ENCODE data around the gene PRKCH.

Gene PRKCH

GRCh38 chr14:61539631-61540030, 218.3 kb downstream of the PRKCH start:
- Histone ChIP-seq H3K4me3 (ENCODE audit: low read depth, low read length) (no peak overlapping the region), H3K4me1 (ENCODE audit: control insufficient read depth, insufficient read depth, low read length) (peaks cover 8% of the 10 kb centered on the region), H3K36me3 (ENCODE audit: control insufficient read depth in 2 of 2, insufficient read depth in 1 of 2, low read length in 2 of 2) (no peaks in the 10 kb centered on the region), H3K9me3 (ENCODE audit: control insufficient read depth, insufficient read depth, low read depth, low read length) (no peaks in the 10 kb centered on the region), H3K27ac (ENCODE audit: extremely low read depth, low read depth, low read length) (no peak overlapping the region)
- CTCF ChIA-PET, result no interaction called here
- TF ChIP-seq ZNF701 (tag by site-specific recombination; IDR thresholded peaks at IDR 0.05) (no peak), ZNF521 (tag by site-specific recombination; IDR thresholded peaks at IDR 0.05) (no peak), ZNF324 (tag by site-specific recombination; IDR thresholded peaks at IDR 0.05) (no peak), PATZ1 (tag by site-specific recombination; IDR thresholded peaks at IDR 0.05) (no peak), ZNF76 (tag by site-specific recombination; IDR thresholded peaks at IDR 0.05; ENCODE audit: borderline replicate concordance, low read depth) (no peak), SP3 (tag by site-specific recombination; IDR thresholded peaks at IDR 0.05) (no peak), ZNF560 (tag by site-specific recombination; IDR thresholded peaks at IDR 0.05; ENCODE audit: borderline replicate concordance) (no peak), ZNF211 (tag by site-specific recombination; IDR thresholded peaks at IDR 0.05; ENCODE audit: low read depth) (no peak)
- POLR2A ChIA-PET, result no interaction called here

- peaks cover 8% of the 10 kb centered on the region for H3K4me1 ChIP-seq (ENCODE audit: control insufficient read depth, insufficient read depth, low read length)
- no peak overlapping the region for H3K4me3 ChIP-seq (ENCODE audit: low read depth, low read length)
- ChIA-PET POLR2A (no interaction called here), CTCF (no interaction called here)
- no peaks in the 10 kb centered on the region for H3K36me3 ChIP-seq (ENCODE audit: control insufficient read depth in 2 of 2, insufficient read depth in 1 of 2, low read length in 2 of 2)
- TF ChIP-seq ZNF548 (tag by site-specific recombination; IDR thresholded peaks at IDR 0.05) (no peak), HOXD13 (CRISPR knock-in tag; IDR thresholded peaks at IDR 0.05; ENCODE audit: borderline replicate concordance) (no peak), ZNF248 (tag by site-specific recombination; IDR thresholded peaks at IDR 0.05) (no peak), ZNF449 (tag by site-specific recombination; IDR thresholded peaks at IDR 0.05) (no peak), FEZF1 (tag by site-specific recombination; IDR thresholded peaks at IDR 0.05) (no peak), YY1 (tag by site-specific recombination; IDR thresholded peaks at IDR 0.05) (no peak), ZNF585B (tag by site-specific recombination; IDR thresholded peaks at IDR 0.05) (no peak), ZNF513 (tag by site-specific recombination; IDR thresholded peaks at IDR 0.05) (no peak), ZNF645 (tag by site-specific recombination; IDR thresholded peaks at IDR 0.05) (no peak)
- no peaks in the 10 kb centered on the region for H3K9me3 ChIP-seq (ENCODE audit: control insufficient read depth, insufficient read depth, low read depth, low read length)
- no peak overlapping the region for H3K27ac ChIP-seq (ENCODE audit: extremely low read depth, low read depth, low read length)
These were observed 219.6 kb downstream of the PRKCH start for GRCh38 chr14:61540931-61541330.
